D721Med (cell line): ENCODE results near the gene VPS25.

Experiments
- DNase-seq: peaks from one replicate; pipeline ENCODE4 v3.0.0; 2011; ENCODE audit warnings: low spot score; ENCODE audit not compliant: insufficient read length
- FAIRE-seq: peaks from 2 replicates; lab custom pipeline; 2011; peaks lifted over from hg19 to GRCh38; lab: Jason Lieb, UNC
- TF ChIP-seq, protein P1 (sequence below): IDR thresholded peaks from 2 replicates; pipeline ENCODE4 v1.5.1; 2012; ENCODE audit warnings: mild to moderate bottlenecking, control low read depth; ENCODE audit not compliant: insufficient read depth; ENCODE audit errors: missing control alignments

Gene VPS25

DNA sequence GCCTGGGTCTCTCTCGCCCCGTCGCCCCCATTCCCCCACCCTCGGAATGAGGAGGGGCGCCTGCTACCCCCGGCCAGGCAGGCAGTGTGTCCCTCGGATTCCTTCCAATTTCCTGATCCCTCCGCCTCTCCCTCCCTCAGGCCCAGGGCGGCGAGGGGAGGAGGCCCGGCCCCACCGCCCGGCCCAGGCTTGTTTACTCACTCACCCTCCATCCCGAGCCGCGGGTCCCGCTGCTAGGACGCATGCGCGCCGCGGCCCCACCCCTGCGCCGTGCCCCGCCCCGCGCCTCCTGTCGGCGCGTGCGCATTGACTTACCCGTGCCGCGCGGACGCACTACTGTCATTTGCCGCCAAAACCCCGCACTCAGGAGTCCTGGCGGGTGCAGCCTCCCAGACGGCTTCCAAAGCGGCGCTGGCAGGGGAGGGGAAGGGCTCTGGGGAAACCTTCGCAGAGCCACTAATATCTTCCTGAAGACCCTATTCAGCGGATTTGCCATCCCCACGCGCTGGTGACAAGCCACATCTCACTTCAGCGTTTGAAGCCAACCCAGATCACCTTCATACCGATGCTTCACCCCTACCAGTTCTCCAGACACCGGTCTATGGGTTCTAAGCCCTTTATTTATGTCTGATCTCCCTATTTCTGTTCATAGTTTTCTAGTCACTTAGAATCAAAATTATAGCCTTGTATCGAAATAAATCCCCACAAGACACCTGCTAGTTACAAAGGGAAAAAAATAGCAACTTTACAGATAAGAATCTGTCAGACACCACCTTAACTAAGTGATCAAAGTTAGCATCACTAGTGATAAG lies 28.2 kb upstream of the VPS25 start, which contains the start of gene EZH1:
Gene EZH1, minus strand, starts transcription at position 235 of the 812 bp plus-strand sequence. CDS start 16,099 bp downstream, outside the sequence.
- FAIRE-seq, result no peak
- DNase-seq, result peak; percentile 98
- TF ChIP-seq, protein P1, sequence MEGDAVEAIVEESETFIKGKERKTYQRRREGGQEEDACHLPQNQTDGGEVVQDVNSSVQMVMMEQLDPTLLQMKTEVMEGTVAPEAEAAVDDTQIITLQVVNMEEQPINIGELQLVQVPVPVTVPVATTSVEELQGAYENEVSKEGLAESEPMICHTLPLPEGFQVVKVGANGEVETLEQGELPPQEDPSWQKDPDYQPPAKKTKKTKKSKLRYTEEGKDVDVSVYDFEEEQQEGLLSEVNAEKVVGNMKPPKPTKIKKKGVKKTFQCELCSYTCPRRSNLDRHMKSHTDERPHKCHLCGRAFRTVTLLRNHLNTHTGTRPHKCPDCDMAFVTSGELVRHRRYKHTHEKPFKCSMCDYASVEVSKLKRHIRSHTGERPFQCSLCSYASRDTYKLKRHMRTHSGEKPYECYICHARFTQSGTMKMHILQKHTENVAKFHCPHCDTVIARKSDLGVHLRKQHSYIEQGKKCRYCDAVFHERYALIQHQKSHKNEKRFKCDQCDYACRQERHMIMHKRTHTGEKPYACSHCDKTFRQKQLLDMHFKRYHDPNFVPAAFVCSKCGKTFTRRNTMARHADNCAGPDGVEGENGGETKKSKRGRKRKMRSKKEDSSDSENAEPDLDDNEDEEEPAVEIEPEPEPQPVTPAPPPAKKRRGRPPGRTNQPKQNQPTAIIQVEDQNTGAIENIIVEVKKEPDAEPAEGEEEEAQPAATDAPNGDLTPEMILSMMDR, result no peak

DNA sequence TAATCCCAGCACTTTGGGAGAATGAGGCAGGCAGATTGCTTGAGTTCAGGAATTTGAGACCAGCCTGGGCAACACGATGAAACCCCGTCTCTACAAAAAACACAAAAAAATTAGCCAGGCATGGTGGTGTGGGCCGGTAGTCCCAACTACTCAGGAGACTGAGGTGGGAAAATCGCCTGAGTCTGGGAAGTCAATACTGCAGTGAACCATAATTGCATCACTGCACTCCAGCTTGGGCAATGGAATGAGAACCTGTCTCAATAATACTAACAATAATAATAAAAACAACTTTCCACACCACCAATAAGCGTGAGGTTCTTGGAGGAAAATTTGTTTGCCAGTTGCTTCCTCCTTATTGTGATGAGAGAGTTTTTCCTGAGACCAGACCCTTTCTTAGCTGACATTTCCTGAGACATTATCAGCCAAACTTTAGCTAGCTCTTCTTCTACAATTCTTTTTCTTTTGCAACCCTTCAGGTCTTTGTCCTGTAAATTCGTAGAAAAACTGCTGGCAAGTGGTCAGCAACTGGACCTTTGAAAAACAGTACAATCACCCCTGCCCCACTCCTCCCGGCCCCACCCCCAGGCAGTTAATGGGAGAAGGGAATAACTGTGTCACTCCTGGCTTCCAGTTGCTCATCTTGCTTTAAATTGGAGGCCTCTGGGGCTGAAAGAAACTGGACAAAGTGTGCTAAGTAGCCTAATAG lies 24.9 kb upstream of the VPS25 start:
- TF ChIP-seq, protein P1, result no peak
- FAIRE-seq (no peak), DNase-seq (no peak)

DNA sequence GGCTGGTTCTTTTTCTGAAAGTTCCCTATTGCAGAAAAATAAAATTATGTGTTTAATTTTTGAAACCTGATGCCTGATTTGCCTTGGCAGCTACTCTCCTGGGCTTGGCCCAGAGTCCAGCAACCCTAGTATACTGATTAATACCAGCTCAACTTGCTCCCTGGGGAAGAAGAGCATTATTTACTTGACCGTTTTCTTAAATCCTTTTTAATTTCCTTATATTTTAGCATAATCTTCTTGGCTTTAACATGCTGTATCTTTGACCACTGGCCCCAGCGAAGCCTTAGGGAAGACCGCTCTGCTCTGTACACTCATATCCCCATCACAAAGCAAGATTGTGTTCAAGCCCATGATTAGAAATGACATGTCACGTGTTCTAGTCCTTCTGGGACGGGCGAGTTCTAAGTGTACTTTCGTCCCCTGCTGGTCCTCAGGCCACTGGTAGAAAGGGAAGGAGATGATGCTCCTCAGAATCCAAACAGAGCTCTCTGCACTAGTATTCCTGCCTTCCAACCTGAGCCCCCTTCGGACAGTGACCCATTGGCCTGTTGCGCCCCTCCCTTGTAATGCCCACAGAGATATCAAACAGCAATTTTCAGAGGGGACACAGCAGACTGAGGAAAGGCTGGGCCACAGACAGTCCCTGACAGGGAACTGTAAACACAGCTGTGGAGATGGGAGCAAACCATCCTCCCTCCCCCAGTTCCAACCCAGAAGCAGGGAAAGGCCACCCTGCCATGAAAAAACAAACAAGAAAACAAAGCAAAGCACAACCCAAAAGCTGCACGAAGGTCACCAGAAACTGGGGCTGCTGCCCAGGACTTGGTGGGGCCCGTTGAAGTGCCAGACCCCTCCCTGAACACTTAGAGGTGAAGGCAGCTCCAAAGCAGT lies 24.1 kb upstream of the VPS25 start:
- TF ChIP-seq, protein P1, result no peak
- FAIRE-seq, result no peak

DNA sequence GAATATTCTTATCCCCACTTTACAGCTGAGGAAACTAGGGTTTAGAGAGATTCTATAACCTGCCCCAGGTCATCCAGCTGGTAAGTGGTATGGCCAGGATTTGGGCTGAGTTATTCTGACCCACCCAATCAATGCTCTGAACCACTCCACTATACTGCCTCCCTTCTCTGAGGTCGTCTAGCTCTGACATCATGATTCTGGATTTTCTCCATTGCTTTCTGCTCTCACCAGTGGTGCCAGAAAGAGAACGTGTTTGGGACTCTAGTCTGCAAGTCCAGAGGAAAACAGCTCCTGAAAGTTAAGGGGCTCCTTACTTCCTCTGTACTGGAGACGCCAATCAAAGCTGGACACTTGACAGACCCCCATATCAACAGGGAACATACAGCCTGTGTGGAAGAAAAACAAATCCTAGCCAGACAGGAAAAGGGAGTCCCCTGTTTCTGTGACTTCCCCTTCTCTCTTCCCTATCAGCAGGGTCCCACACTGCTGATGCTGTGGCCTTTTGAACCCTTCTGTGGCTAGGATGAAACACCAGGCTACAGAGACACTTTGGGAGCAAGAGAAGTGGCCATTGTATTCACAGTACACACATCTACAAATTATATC lies 22.4 kb upstream of the VPS25 start:
- DNase-seq, result no peak
- TF ChIP-seq, protein P1, result no peak
- no peak for FAIRE-seq

More for the DNA sequence above, 24.1 kb upstream of the VPS25 start:
- DNase-seq, result no peak

DNA sequence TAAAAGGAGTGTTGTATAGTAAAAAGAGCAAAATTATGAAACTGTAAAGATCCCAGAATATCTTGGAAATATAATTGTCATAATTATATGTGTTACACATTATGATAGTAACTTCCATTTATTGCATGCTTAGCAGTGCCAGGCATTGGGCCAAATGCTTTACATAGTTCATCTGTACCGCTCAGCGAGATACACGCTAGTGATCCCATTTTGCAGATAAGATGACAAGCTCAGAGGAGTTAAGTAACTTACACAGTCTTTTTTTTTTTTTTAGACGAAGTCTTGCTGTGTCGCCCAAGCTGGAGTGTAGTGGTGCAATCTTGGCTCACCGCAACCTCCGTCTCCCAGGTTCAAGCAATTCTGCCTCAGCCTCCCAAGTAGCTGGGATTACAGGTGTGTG lies 21.6 kb upstream of the VPS25 start:
- DNase-seq (no peak), FAIRE-seq (no peak)
- TF ChIP-seq, protein P1, result no peak

DNA sequence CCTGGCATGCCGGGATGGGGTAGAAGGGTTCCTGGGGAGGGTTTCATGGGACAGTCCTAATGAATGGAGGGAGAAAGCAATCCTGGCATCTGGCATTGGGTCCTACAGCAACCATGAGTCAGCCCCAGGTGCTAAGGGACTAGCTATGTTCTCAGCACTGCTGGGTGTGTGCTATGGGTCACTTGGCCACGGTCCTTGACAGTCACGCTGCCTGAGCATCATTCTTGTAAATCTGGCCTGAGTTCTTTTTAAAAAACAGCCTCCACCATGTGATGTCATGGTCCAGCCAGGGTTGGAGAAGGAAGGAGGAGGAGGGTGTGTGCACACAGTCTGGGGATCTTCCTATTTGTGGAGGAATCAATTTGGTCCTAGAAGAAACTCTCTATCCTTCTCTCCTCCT lies 18.5 kb upstream of the VPS25 start:
- no peak for DNase-seq
- TF ChIP-seq, protein P1, result no peak
- no peak for FAIRE-seq
